SK-N-SH treated with all-trans-retinoic acid at 6 μM for 48 hours (cell line): ENCODE data around the gene GJB4.

Experiments used
- ATAC-seq: fragments of 200-7000 bp; cut with Tn5 transposase; 3 replicates; pipeline ENCODE4 v1.9.1; 2020; ENCODE audit warnings: mild to moderate bottlenecking, moderate library complexity
- ARNTL ChIP-seq: fragments of 450-650 bp; formaldehyde crosslinking; IDR thresholded peaks from 2 replicates; pipeline ENCODE4 v1.5.0; 2020; ENCODE audit warnings: low read depth, mild to moderate bottlenecking, moderate library complexity, borderline replicate concordance
- BACH2 ChIP-seq: fragments of 250-450 bp; sonication (Bioruptor Pico); IDR thresholded peaks from 2 replicates; pipeline ENCODE4 v1.9.0; 2021; ENCODE audit warnings: mild to moderate bottlenecking, borderline replicate concordance
- CSDC2 ChIP-seq: fragments of 250-450 bp; sonication (Bioruptor Pico); IDR thresholded peaks from 2 replicates; pipeline ENCODE4 v1.5.0; 2020; ENCODE audit warnings: mild to moderate bottlenecking, moderate library complexity
- ESRRG ChIP-seq: fragments of 250-450 bp; sonication (Bioruptor Pico); IDR thresholded peaks from 2 replicates; pipeline ENCODE4 v1.6.1; 2021; ENCODE audit warnings: mild to moderate bottlenecking
- GLIS3 ChIP-seq: fragments of 250-450 bp; sonication (Bioruptor Pico); IDR thresholded peaks from 2 replicates; pipeline ENCODE4 v1.5.0; 2020; ENCODE audit warnings: mild to moderate bottlenecking, moderate library complexity
- ISL1 ChIP-seq: fragments of 250-450 bp; sonication (Bioruptor Pico); IDR thresholded peaks from 2 replicates; pipeline ENCODE4 v2.1.2; 2022; ENCODE audit warnings: mild to moderate bottlenecking, moderate library complexity
- OSR1 ChIP-seq: fragments of 250-450 bp; sonication (Bioruptor Pico); IDR thresholded peaks from 2 replicates; pipeline ENCODE4 v1.8.0; 2022; ENCODE audit warnings: moderate library complexity, mild to moderate bottlenecking, inconsistent platforms
- PPARA ChIP-seq: fragments of 250-450 bp; sonication (Bioruptor Pico); IDR thresholded peaks from 2 replicates; pipeline ENCODE4 v1.5.0; 2020; ENCODE audit warnings: mild to moderate bottlenecking, borderline replicate concordance
- RARB ChIP-seq: fragments of 250-450 bp; sonication (Bioruptor Pico); IDR thresholded peaks from 2 replicates; pipeline ENCODE4 v1.8.0; 2021; ENCODE audit warnings: mild to moderate bottlenecking, moderate library complexity
- SNAI2 ChIP-seq: fragments of 250-450 bp; sonication (Bioruptor Pico); IDR thresholded peaks from 2 replicates; pipeline ENCODE4 v1.5.0; 2020; ENCODE audit warnings: mild to moderate bottlenecking, moderate library complexity
- TCF4 ChIP-seq: fragments of 250-450 bp; sonication (Bioruptor Pico); IDR thresholded peaks from 2 replicates; pipeline ENCODE4 v1.8.0; 2021; ENCODE audit warnings: mild to moderate bottlenecking, moderate library complexity, borderline replicate concordance
- TOX ChIP-seq: fragments of 250-450 bp; sonication (Bioruptor Pico); IDR thresholded peaks from 2 replicates; pipeline ENCODE4 v1.8.0; 2021; ENCODE audit warnings: mild to moderate bottlenecking, moderate library complexity, borderline replicate concordance
- ZC3H10 ChIP-seq: fragments of 250-450 bp; sonication (Bioruptor Pico); IDR thresholded peaks from 2 replicates; pipeline ENCODE4 v1.5.1; 2021; ENCODE audit warnings: mild to moderate bottlenecking, moderate library complexity
- ZFP3 ChIP-seq: fragments of 250-450 bp; sonication (Bioruptor Pico); IDR thresholded peaks from 2 replicates; pipeline ENCODE4 v1.5.0; 2020; ENCODE audit warnings: mild to moderate bottlenecking, moderate library complexity
- ZFP30 ChIP-seq: fragments of 450-650 bp; formaldehyde crosslinking; IDR thresholded peaks from 2 replicates; pipeline ENCODE4 v1.5.0; 2022; ENCODE audit warnings: mild to moderate bottlenecking, moderate library complexity
- ZNF565 ChIP-seq: fragments of 450-650 bp; formaldehyde crosslinking; conservative IDR thresholded peaks from 2 replicates; pipeline ENCODE4 v1.5.0; 2020; ENCODE audit warnings: low read depth, mild to moderate bottlenecking, moderate library complexity
- ZNF8 ChIP-seq: fragments of 450-650 bp; formaldehyde crosslinking; IDR thresholded peaks from 2 replicates; pipeline ENCODE4 v1.5.0; 2020; ENCODE audit warnings: mild to moderate bottlenecking, moderate library complexity
- TF ChIP-seq, protein P1 (sequence below): fragments of 250-450 bp; sonication (Bioruptor Pico); IDR thresholded peaks from 2 replicates; pipeline ENCODE4 v1.5.1; 2020; ENCODE audit warnings: low read depth, mild to moderate bottlenecking, moderate library complexity
- TF ChIP-seq, protein P2 (sequence below): fragments of 250-450 bp; sonication (Bioruptor Pico); IDR thresholded peaks from 2 replicates; pipeline ENCODE4 v1.8.0; 2021; ENCODE audit warnings: low read depth, mild to moderate bottlenecking, moderate library complexity, borderline replicate concordance
- TF ChIP-seq, protein P3 (sequence below): fragments of 250-450 bp; sonication (Bioruptor Pico); IDR thresholded peaks from 2 replicates; pipeline ENCODE4 v1.5.1; 2021; ENCODE audit warnings: mild to moderate bottlenecking, moderate library complexity
- TF ChIP-seq, protein P4 (sequence below): fragments of 250-450 bp; sonication (Bioruptor Pico); IDR thresholded peaks from 2 replicates; pipeline ENCODE4 v1.8.0; 2020; ENCODE audit warnings: mild to moderate bottlenecking, moderate library complexity, borderline replicate concordance

GJB4 gene

DNA sequence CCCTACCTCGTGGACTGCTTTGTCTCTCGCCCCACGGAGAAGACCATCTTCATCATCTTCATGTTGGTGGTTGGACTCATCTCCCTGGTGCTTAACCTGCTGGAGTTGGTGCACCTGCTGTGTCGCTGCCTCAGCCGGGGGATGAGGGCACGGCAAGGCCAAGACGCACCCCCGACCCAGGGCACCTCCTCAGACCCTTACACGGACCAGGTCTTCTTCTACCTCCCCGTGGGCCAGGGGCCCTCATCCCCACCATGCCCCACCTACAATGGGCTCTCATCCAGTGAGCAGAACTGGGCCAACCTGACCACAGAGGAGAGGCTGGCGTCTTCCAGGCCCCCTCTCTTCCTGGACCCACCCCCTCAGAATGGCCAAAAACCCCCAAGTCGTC lies 35.2 kb downstream of the GJB4 start:
- no peak for ATAC-seq
- TF ChIP-seq RARB (CRISPR knock-in tag) (no peak), SNAI2 (CRISPR knock-in tag) (no peak), ZNF565 (CRISPR knock-in tag) (no peak), GLIS3 (CRISPR knock-in tag) (no peak), ARNTL (CRISPR knock-in tag) (no peak), ISL1 (CRISPR knock-in tag) (no peak), OSR1 (CRISPR knock-in tag) (no peak), ZFP30 (no peak), ESRRG (CRISPR knock-in tag) (no peak), ZNF8 (no peak), ZFP3 (CRISPR knock-in tag) (no peak), TCF4 (CRISPR knock-in tag) (no peak), ZC3H10 (CRISPR knock-in tag) (no peak), BACH2 (CRISPR knock-in tag) (no peak), PPARA (CRISPR knock-in tag) (no peak), CSDC2 (CRISPR knock-in tag) (no peak)
- TF ChIP-seq, protein P1, sequence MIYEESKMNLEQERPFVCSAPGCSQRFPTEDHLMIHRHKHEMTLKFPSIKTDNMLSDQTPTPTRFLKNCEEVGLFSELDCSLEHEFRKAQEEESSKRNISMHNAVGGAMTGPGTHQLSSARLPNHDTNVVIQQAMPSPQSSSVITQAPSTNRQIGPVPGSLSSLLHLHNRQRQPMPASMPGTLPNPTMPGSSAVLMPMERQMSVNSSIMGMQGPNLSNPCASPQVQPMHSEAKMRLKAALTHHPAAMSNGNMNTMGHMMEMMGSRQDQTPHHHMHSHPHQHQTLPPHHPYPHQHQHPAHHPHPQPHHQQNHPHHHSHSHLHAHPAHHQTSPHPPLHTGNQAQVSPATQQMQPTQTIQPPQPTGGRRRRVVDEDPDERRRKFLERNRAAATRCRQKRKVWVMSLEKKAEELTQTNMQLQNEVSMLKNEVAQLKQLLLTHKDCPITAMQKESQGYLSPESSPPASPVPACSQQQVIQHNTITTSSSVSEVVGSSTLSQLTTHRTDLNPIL (CRISPR knock-in tag): no peak
- TF ChIP-seq, protein P2, sequence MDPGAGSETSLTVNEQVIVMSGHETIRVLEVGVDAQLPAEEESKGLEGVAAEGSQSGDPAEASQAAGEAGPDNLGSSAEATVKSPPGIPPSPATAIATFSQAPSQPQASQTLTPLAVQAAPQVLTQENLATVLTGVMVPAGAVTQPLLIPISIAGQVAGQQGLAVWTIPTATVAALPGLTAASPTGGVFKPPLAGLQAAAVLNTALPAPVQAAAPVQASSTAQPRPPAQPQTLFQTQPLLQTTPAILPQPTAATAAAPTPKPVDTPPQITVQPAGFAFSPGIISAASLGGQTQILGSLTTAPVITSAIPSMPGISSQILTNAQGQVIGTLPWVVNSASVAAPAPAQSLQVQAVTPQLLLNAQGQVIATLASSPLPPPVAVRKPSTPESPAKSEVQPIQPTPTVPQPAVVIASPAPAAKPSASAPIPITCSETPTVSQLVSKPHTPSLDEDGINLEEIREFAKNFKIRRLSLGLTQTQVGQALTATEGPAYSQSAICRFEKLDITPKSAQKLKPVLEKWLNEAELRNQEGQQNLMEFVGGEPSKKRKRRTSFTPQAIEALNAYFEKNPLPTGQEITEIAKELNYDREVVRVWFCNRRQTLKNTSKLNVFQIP (CRISPR knock-in tag): no peak
- TF ChIP-seq, protein P3, sequence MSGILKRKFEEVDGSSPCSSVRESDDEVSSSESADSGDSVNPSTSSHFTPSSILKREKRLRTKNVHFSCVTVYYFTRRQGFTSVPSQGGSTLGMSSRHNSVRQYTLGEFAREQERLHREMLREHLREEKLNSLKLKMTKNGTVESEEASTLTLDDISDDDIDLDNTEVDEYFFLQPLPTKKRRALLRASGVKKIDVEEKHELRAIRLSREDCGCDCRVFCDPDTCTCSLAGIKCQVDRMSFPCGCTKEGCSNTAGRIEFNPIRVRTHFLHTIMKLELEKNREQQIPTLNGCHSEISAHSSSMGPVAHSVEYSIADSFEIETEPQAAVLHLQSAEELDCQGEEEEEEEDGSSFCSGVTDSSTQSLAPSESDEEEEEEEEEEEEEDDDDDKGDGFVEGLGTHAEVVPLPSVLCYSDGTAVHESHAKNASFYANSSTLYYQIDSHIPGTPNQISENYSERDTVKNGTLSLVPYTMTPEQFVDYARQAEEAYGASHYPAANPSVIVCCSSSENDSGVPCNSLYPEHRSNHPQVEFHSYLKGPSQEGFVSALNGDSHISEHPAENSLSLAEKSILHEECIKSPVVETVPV (CRISPR knock-in tag): no peak
- TF ChIP-seq, protein P4, sequence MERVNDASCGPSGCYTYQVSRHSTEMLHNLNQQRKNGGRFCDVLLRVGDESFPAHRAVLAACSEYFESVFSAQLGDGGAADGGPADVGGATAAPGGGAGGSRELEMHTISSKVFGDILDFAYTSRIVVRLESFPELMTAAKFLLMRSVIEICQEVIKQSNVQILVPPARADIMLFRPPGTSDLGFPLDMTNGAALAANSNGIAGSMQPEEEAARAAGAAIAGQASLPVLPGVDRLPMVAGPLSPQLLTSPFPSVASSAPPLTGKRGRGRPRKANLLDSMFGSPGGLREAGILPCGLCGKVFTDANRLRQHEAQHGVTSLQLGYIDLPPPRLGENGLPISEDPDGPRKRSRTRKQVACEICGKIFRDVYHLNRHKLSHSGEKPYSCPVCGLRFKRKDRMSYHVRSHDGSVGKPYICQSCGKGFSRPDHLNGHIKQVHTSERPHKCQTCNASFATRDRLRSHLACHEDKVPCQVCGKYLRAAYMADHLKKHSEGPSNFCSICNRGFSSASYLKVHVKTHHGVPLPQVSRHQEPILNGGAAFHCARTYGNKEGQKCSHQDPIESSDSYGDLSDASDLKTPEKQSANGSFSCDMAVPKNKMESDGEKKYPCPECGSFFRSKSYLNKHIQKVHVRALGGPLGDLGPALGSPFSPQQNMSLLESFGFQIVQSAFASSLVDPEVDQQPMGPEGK (CRISPR knock-in tag): no peak

DNA sequence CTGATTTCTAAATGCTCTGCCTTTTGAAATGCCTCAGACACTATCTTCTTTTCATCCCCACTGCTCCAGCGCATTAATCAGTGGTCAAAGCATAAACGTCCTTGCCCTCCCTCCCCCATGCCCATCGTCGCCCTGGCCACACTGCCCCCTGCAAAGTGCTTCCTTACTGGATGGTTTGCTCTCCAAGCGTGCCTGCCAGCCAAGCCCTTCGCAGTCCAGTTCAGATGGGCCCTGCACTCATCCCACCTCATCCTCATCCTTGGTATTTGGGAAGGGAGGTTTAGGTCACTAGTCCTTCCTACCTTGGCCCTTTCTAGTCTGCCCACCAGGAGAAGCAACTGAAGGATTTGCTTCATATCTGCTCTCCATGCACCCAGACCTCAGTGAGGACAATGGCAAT lies 36.4 kb downstream of the GJB4 start:
- TF ChIP-seq TOX: no peak
- TF ChIP-seq SNAI2 (CRISPR knock-in tag): no peak
- TF ChIP-seq, protein P4 (CRISPR knock-in tag): no peak
- TF ChIP-seq, protein P3 (CRISPR knock-in tag): no peak
- TF ChIP-seq BACH2 (CRISPR knock-in tag): no peak
- TF ChIP-seq, protein P2 (CRISPR knock-in tag): no peak
- ATAC-seq: no peak
